H1 (cell line): ENCODE measurements around the gene GIPC2. TPM values are rescaled to one million over a fixed set of nuclear protein-coding genes. Genes with fewer than 3 reads are reported as not detected.
A peak's percentile ranks its signal among the peaks of the same experiment; 100 is the strongest.

Source experiments
- CEBPB ChIP-seq: IDR thresholded peaks from 2 replicates; pipeline ENCODE4 v1.6.1; 2012; ENCODE audit warnings: low read depth, low read length
- CHD7 ChIP-seq: fragments of 300-600 bp; sonication (generic); IDR thresholded peaks from 2 replicates; pipeline ENCODE4 v1.7.1; 2012; ENCODE audit warnings: low read length, moderate library complexity, mild to moderate bottlenecking, inconsistent platforms; ENCODE audit not compliant: insufficient replicate concordance
- POLR2A ChIP-seq, 2 experiments: IDR thresholded peaks; 1 replicate in 1 of 2; 2 replicates in 1 of 2; pipeline ENCODE4 v1.6.1; 2011; ENCODE audit warnings: low read depth in 2 of 2, low read length in 2 of 2, mild to moderate bottlenecking in 2 of 2; ENCODE audit errors: control extremely low read depth in 1 of 2
- polyA plus RNA-seq, 7 experiments: library from polyadenylated mRNA; depleted of rRNA in 3 of 7; stranded (reverse) in 5 of 7; unstranded in 2 of 7; fragments of >200 nt in 5 of 7; fragments of 200-250 nt in 2 of 7; gene quantifications; 1 replicate in 5 of 7; 2 replicates in 1 of 7; 4 replicates in 1 of 7; pipeline versions ENCODE4 v1.2.1 to v1.2.3, GENCODE V29; 2011 to 2013; ENCODE audit warnings: missing spikeins in 2 of 7, mixed read lengths in 2 of 7
- total RNA-seq: library from RNA; stranded (reverse); fragmentation: NEBNext Ultra II Directional; extraction: Animal tissue kit (Norgen Biotek cat#: 25700); gene quantifications from 2 replicates; pipeline ENCODE4 v1.2.1, GENCODE V29; 2021
- TF ChIP-seq, protein P1 (sequence below): IDR thresholded peaks from 2 replicates; pipeline ENCODE4 v1.6.1; 2012; ENCODE audit warnings: inconsistent platforms
- TF ChIP-seq, protein P2 (sequence below): IDR thresholded peaks from 2 replicates; pipeline ENCODE4 v1.6.1; 2011; ENCODE audit warnings: low read length, improper control_type of control experiment
- TF ChIP-seq, protein P3 (sequence below): IDR thresholded peaks from 2 replicates; pipeline ENCODE4 v1.6.1; 2012; ENCODE audit warnings: low read length, inconsistent platforms

The GIPC2 gene
- total and polyA plus RNA-seq, 2 of the 8 experiments (the other 6 are each of a cell fraction or from before 2014, with no cell fraction given): 0.29 to 0.69 TPM

DNA sequence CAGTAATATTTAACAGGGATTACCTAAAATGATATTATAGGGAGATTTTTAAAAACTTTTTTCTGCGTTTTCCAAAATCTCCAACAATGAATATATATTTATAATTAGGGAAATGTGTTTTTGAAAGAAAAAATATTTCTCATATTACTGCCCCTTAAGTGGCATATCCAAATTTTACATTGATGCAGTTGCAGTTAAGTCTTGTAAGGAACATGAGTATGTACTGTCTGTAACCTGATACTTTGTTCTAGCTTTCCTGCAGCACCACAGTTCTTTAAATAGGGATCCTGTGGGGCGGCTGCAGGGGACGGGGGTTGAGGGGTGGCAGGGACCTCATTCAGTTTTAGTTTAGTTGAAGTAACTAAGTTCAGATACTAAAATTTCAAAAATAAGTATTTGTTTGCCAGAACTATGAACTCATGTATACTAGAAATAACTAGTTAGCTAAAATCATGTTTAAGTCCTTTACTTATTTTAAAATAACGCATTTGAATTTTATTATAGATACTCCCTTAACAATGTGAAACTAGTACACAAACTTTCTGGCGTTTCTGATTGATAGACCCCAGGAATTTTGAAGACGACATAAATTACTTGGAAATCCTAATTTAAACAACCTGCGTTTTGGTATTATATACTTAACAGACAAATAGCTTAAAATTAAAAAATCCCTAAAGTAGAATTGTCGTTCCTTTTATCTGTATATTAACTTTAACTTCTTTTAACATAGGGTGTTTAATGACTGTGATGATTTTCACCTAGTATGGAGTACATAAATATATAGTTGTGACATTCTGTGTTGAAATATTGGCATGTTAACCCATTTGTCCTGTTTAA lies 41.7 kb upstream of the GIPC2 start (continued):
- TF ChIP-seq CHD7: peak; percentile 82
- TF ChIP-seq, protein P1, sequence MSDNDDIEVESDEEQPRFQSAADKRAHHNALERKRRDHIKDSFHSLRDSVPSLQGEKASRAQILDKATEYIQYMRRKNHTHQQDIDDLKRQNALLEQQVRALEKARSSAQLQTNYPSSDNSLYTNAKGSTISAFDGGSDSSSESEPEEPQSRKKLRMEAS: no peak
- TF ChIP-seq, protein P2, sequence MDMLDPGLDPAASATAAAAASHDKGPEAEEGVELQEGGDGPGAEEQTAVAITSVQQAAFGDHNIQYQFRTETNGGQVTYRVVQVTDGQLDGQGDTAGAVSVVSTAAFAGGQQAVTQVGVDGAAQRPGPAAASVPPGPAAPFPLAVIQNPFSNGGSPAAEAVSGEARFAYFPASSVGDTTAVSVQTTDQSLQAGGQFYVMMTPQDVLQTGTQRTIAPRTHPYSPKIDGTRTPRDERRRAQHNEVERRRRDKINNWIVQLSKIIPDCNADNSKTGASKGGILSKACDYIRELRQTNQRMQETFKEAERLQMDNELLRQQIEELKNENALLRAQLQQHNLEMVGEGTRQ: no peak
- no peak for TF ChIP-seq CEBPB
- peak; percentile 78 to 91 for TF ChIP-seq POLR2A (IDR thresholded peaks at IDR 0.05; ENCODE audit: control extremely low read depth in 1 of 2, low read depth in 2 of 2, low read length in 2 of 2)
- TF ChIP-seq, protein P3, sequence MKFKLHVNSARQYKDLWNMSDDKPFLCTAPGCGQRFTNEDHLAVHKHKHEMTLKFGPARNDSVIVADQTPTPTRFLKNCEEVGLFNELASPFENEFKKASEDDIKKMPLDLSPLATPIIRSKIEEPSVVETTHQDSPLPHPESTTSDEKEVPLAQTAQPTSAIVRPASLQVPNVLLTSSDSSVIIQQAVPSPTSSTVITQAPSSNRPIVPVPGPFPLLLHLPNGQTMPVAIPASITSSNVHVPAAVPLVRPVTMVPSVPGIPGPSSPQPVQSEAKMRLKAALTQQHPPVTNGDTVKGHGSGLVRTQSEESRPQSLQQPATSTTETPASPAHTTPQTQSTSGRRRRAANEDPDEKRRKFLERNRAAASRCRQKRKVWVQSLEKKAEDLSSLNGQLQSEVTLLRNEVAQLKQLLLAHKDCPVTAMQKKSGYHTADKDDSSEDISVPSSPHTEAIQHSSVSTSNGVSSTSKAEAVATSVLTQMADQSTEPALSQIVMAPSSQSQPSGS: peak; percentile 76; the same call in 1 of the 2 replicates
